ENCODE data around the gene PDE6B.
"Not testable (repeated sequence)": the region's sequence is repeated elsewhere in the genome, so short reads cannot be mapped to it uniquely, and the experiment has no call there.

The PDE6B gene

DNA sequence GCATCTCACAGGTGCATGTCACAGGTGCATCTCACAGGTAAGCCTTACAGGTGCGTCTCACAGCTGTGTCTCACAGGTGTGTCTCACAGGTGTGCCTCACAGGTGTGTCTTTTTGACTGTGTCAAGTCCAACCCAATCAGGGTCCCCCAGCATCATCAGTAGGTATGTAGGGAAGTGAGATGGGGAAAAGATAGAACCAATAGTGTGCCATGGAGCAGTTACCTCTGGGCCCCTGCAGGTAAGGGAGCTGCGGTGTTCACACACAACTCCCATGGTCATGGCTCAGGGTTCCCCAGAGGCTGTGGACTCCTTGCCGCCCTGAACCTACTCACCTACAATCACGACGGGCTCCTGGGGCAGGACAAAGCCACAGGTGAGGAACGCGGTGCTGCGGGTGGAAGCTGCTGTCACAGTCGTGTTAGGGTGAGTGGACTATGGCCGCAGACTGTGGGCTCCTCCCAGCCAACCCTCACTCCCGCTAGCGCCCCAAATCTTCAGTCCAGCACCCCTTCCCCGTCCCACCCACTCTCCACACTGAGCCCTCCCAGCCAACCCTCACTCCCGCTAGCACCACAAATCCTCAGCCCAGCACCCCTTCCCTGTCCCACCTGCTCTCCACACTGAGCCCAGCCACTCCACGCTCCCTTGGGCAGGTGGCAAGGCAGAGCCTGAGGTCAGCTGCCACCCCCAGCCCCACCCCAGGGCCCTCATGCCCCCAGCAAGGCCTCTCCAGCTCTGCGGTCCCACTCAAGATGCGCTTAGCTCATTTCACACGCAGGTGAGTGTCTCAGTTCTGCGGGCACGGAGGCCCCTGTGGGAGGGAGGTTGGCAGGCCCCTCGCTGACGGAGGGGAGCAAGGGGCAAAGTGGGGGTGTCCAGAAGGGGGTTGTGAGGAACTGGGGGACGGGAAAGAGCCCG is 2.1 kb upstream of the PDE6B start:
- no peak for DNase-seq

GRCh38 chr4:623914-624566 is 1.3 kb upstream of the PDE6B start:
- no peak for DNase-seq

DNA sequence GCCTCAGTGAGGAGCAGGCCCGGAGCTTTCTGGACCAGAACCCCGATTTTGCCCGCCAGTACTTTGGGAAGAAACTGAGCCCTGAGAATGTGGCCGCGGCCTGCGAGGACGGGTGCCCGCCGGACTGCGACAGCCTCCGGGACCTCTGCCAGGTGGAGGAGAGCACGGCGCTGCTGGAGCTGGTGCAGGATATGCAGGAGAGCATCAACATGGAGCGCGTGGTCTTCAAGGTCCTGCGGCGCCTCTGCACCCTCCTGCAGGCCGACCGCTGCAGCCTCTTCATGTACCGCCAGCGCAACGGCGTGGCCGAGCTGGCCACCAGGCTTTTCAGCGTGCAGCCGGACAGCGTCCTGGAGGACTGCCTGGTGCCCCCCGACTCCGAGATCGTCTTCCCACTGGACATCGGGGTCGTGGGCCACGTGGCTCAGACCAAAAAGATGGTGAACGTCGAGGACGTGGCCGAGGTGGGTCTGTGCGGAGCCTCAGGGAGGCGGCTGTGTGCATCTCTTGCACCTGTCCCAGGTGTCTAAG is 323 bp downstream of the PDE6B start:
- DNase-seq, result no peak

GRCh38 chr4:626201-627091 is 1.1 kb downstream of the PDE6B start:
- DNase-seq, result no peak

GRCh38 chr4:627347-628125 is 2.2 kb downstream of the PDE6B start:
- no peak for DNase-seq

DNA sequence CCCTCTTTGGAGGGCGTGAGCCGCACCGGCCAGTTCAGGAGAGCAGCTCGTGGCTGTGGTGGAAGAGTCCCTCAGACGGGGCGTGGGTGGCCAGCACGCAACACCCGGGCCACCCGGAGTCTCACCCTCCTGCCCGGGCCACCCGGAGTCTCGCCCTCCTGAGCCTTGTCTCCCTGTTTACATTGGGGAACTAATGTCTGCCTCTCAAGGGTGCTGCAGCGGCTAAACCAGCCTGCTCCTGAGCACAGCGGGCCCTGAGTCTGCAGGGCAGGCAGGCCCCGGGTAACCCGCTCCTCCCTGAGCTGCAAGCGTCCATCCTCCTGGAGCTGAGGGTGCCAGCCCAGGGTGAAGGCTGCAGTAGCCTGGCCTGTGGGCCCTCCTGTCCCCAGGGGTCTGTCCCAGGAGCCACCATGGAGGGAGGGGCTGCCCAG is 3.0 kb downstream of the PDE6B start:
- no peak for DNase-seq

DNA sequence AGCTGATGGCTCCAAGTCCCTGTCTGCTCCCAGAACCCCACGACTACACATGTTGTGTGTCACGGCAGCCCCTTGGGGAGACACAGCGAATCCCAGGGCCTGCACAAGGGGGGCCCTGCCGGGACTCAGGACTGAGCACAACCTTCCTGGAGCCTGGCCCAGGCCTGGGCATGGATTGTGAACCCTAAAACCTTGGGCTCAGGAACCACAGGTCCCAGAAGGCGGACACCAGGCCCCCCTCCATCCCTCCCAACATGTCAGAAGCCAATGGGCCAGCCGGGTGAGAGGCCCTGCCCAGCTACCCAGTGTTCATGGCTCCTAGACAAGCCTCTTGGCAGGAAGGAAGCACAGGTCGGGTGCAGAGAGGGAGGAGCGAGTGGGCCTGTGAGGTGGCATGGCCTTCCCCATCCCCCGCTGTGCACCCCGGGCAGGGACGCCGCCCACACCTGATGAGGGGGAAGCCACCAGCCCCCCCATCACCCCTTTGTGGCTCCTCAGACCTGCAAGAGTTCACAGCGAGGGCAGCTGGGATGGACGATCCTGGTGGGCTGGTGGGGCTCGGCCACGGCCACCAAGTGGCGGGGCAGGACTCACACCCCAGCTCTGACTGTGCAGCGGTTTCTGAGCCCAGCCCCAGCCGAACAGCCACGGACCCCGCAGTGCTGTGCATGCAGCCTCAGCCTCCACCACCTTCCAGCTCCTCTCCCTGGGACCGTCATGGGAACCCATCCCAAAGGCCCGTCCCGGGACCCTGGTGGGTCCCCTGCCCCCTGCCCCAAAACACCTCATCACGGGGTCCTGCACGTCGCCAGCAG is 3.7 kb downstream of the PDE6B start:
- no peak for DNase-seq

DNA sequence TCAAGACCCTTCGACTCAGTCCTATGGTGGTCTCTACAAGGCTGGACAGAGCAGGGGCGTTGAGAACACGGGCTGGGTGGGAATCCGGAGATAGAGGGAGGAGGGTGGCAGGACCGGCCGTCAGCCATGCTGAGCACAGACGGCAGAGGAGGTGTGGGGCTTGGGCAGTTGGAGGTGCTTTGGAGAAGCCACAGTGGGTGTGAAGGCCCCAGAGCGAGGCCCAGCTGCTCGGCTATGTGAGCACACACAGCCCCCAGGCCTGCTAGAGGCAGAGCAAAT is 4.2 kb downstream of the PDE6B start:
- no peak for DNase-seq

DNA sequence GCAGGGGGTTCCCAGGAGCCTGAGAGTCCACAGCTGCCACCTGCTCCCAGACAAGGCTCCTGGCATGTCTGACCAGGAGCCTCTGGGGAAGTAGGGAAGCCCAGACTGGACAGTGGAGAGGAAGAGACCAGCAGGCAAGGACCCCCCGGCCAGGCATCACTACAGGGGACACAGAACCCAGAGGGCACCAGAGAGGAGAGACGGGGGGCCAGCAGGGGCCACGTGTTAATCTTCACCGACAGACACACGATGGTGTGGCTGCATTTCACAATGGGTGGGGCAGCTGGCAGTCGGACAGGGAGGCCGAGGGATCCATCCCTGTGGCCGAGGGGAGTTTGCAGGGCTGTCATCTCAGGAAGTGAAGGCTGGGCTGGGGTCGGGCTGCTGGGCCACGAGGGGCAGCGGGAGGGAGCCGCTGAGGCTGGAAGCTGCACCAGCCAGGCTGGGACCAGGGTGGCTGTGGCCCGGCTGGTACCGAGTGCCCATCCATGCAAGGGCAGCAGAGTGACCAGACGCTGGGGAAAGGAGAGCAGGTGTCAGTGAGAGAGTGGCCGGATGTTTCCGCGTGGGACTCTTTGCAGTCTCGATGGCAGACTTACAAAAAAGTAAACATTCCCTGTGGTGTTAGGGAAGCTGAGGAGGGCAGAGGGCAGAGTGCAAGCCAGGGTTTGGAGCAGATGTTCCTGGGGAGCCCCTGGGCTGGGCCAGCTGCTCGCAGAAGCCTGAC is 4.7 kb downstream of the PDE6B start:
- no peak for DNase-seq

DNA sequence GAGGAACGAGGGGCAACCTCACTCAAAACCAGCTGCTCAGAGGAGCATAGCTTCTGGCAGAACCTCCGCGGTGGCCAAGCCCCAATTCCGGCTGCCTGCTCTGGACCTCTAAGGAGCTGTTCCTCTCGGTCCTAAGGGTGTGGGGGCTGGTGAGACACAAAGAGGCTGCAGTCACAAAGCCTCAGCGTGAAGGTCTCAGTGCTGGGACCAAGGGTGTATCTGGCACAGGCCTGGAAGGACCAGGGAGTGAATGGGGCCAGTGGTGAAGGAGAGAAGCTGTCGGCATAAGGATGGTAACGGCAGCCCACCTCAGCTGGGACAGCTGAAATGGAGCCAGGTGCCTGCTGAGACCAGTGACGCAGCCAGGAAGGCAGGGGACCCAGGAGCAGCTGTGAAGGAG is 5.3 kb downstream of the PDE6B start:
- no peak for DNase-seq

GRCh38 chr4:632196-632790 is 6.9 kb downstream of the PDE6B start:
- DNase-seq, result no peak

GRCh38 chr4:632926-633325 is 7.6 kb downstream of the PDE6B start:
- no peak for DNase-seq

- no peak for DNase-seq
Observed at GRCh38 chr4:633406-633805, 8.0 kb downstream of the PDE6B start.

GRCh38 chr4:633976-634598 is 8.7 kb downstream of the PDE6B start:
- no peak for DNase-seq

GRCh38 chr4:634599-634985 is 9.2 kb downstream of the PDE6B start:
- DNase-seq, result no peak

DNA sequence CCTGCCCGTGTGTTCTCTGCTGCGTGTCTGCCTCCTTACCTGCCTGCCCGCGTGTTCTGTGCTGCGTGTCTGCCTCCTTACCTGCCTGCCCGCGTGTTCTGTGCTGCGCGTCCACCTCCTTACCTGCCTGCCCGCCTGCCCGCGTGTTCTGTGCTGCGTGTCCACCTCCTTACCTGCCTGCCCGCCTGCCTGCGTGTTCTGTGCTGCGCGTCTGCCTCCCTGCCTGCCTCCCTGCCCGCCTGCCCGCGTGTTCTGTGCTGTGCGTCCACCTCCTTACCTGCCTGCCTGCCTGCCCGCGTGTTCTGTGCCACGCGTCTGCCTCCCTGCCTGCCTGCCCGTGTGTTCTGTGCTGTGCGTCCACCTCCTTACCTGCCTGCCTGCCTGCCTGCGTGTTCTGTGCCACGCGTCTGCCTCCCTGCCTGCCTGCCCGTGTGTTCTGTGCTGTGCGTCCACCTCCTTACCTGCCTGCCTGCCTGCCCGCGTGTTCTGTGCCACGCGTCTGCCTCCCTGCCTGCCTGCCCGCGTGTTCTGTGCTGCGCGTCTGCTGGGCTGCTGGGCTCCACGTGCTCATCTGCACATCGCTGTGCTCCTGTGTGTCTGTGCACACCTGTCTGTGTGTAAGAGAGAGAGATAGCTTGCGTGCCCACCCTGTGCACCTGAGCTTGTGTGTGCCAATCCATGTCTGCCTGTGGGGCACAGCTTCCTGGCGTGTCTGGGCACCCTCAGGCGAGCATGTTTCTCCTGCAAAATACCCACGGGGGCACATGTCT is 9.9 kb downstream of the PDE6B start:
- not testable (repeated sequence) for DNase-seq

DNA sequence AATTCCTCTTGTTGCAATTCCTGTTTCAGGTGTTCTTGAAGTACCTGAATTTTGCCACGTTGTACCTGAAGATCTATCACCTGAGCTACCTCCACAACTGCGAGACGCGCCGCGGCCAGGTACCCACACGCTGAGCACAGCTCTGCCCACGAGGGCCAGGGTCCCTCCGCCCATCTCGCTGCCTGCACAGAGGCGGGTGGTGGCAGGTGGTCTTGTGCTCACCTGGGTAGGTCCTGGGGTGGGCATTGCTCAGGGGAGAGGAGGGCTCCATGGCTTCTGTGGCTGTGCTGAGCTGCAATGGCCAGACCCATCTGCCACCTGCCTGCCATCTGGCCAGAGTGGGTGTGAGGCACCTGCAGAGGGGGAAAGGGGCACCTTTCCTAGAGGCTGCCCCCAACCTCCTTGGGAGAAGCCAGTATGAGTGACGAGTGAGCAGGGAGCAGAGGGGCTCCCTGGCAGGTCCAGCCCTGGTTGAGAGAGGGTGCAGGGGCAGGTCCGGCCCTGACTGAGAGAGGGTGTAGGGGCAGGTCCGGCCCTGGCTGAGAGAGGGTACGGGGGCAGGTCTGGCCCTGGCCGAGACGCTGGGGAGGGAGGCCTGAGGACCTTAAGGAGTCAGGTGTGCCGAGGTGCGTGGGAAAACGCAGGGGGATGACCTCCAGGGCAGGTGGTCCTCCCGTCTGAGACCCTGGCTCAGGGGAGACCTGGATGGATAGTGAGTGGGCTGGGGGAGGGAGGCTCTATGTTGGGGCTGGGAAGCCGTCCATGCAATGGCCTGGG is 10.7 kb downstream of the PDE6B start:
- no peak for DNase-seq

DNA sequence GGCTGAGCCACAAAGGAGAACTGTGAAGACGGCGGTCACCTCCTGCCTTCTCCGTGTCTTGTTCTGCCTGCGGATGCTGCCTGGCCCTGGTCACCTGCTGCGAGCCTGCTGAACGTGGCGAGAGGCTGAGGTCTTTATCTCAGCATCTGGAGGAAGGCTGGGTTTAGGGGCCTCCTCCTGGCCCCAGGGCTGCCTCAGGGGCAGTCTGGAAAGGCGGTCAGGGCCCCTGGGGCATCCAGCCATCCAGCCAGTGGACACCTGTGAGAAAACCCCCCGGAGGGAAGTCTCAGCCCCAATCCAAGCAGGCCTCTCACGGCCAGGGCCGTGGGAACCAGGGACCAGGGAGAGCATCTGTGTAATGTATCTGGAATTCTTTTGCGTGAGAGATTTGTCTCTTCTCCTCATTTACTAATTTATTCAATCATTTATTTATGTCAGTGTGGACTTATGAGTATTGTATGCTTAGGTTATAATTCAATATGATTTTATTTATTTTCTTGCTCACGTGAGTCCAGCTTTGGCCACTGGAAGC is 11.3 kb downstream of the PDE6B start:
- DNase-seq, result no peak

Measured in midbrain (tissue), 1 donor.